ENCODE results near the gene CSNK2A3.

DNA sequence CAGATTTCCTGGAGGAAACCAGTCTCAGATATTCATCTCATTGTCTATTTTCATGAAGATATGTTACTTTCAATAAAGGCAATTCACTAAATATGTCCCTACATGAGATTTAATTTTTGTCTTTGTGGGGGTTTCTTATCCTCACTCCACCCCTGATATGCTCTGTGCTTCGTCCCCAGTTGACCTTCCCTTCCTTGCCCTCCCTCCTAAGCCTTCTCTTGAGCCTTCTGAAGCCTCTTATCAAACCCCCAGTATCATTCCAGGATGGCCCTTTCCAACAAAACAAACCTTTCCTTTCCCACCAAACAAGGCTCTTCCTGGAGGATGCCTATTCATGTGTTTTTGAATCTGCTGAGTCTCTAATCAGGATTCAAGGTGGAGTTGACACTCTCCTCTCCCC, 44.8 kb downstream of the CSNK2A3 start:
- TF ChIP-seq, protein P1, sequence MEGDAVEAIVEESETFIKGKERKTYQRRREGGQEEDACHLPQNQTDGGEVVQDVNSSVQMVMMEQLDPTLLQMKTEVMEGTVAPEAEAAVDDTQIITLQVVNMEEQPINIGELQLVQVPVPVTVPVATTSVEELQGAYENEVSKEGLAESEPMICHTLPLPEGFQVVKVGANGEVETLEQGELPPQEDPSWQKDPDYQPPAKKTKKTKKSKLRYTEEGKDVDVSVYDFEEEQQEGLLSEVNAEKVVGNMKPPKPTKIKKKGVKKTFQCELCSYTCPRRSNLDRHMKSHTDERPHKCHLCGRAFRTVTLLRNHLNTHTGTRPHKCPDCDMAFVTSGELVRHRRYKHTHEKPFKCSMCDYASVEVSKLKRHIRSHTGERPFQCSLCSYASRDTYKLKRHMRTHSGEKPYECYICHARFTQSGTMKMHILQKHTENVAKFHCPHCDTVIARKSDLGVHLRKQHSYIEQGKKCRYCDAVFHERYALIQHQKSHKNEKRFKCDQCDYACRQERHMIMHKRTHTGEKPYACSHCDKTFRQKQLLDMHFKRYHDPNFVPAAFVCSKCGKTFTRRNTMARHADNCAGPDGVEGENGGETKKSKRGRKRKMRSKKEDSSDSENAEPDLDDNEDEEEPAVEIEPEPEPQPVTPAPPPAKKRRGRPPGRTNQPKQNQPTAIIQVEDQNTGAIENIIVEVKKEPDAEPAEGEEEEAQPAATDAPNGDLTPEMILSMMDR (optimal IDR thresholded peaks at IDR 0.05 in 1 of 3, IDR thresholded peaks at IDR 0.05 in 1 of 3, conservative IDR thresholded peaks at IDR 0.05 in 1 of 3; ENCODE audit: extremely low read depth in 1 of 3, insufficient read depth in 2 of 3, low read length in 3 of 3), result no peak
- no peak for TF ChIP-seq EZH2 (IDR thresholded peaks at IDR 0.05; ENCODE audit: low read length)

Measured in keratinocyte (primary cell).